ENCODE measurements around the gene UTP4.

UTP4 gene

GRCh38 chr16:69188716-69189115 lies 56.3 kb downstream of the UTP4 start:
- peaks cover 55% of the 10 kb centered on the region for H3K79me2 ChIP-seq (ENCODE audit: control insufficient read depth, low read length)
- H4K20me1 ChIP-seq (ENCODE audit: control insufficient read depth, insufficient read depth, low read depth, low read length) = peaks cover 9% of the 10 kb centered on the region; the same call in 1 of the 2 replicates
- peak overlapping the region; percentile 76 for H3K4me2 ChIP-seq (ENCODE audit: low read length)
- H3K9me3 ChIP-seq (ENCODE audit: control insufficient read depth, insufficient read depth, low read length) = no peaks in the 10 kb centered on the region
- H3K36me3 ChIP-seq (ENCODE audit: control insufficient read depth, low read length) = no peaks in the 10 kb centered on the region
- H3F3A ChIP-seq (ENCODE audit: control insufficient read depth, insufficient read depth) = peaks cover 8% of the 10 kb centered on the region
- no peak for TF ChIP-seq EZH2phosphoT487 (IDR thresholded peaks at IDR 0.05; ENCODE audit: borderline replicate concordance, low read length)
- no peak for TF ChIP-seq CTCF (IDR thresholded peaks at IDR 0.05; ENCODE audit: low read depth, low read length, poor library complexity, severe bottlenecking)
- no peak overlapping the region for H3K27ac ChIP-seq (ENCODE audit: low read depth, low read length)
- H3K27me3 ChIP-seq (ENCODE audit: control insufficient read depth, low read length) = no peaks in the 10 kb centered on the region
- H3K4me1 ChIP-seq (ENCODE audit: control insufficient read depth, low read length) = peaks cover 35% of the 10 kb centered on the region
- peak overlapping the region; percentile 81 for H3K4me3 ChIP-seq (ENCODE audit: low read length)
- no peaks in the 10 kb centered on the region for H3K9me2 ChIP-seq (replicated peaks; ENCODE audit: control insufficient read depth, low read length)

GRCh38 chr16:69190046-69190588 lies 57.7 kb downstream of the UTP4 start:
- no peaks in the 10 kb centered on the region for H3K27me3 ChIP-seq (ENCODE audit: control insufficient read depth, low read length)
- H3K4me3 ChIP-seq (ENCODE audit: low read length) = peak overlapping the region; percentile 20

GRCh38 chr16:69190598-69190997 lies 58.1 kb downstream of the UTP4 start:
- no peak overlapping the region for H3K4me2 ChIP-seq (ENCODE audit: low read length)
- TF ChIP-seq CTCF (IDR thresholded peaks at IDR 0.05; ENCODE audit: low read depth, low read length, poor library complexity, severe bottlenecking) = no peak
- no peak for TF ChIP-seq EZH2phosphoT487 (IDR thresholded peaks at IDR 0.05; ENCODE audit: borderline replicate concordance, low read length)
- H3F3A ChIP-seq (ENCODE audit: control insufficient read depth, insufficient read depth) = peaks cover 8% of the 10 kb centered on the region
- no peak overlapping the region for H3K4me3 ChIP-seq (ENCODE audit: low read length)
- H3K36me3 ChIP-seq (ENCODE audit: control insufficient read depth, low read length) = no peaks in the 10 kb centered on the region
- H4K20me1 ChIP-seq (ENCODE audit: control insufficient read depth, insufficient read depth, low read depth, low read length) = peaks cover 12% of the 10 kb centered on the region
- peaks cover 35% of the 10 kb centered on the region for H3K4me1 ChIP-seq (ENCODE audit: control insufficient read depth, low read length)
- H3K27me3 ChIP-seq (ENCODE audit: control insufficient read depth, low read length) = no peaks in the 10 kb centered on the region
- H3K27ac ChIP-seq (ENCODE audit: low read depth, low read length) = no peak overlapping the region
- H3K9me3 ChIP-seq (ENCODE audit: control insufficient read depth, insufficient read depth, low read length) = no peaks in the 10 kb centered on the region
- no peaks in the 10 kb centered on the region for H3K9me2 ChIP-seq (replicated peaks; ENCODE audit: control insufficient read depth, low read length)
- H3K79me2 ChIP-seq (ENCODE audit: control insufficient read depth, low read length) = peaks cover 72% of the 10 kb centered on the region

More at GRCh38 chr16:69190046-69190588, 57.7 kb downstream of the UTP4 start:
- Histone ChIP-seq H3K9me3 (ENCODE audit: control insufficient read depth, insufficient read depth, low read length) (no peaks in the 10 kb centered on the region), H3F3A (ENCODE audit: control insufficient read depth, insufficient read depth) (peaks cover 8% of the 10 kb centered on the region), H3K36me3 (ENCODE audit: control insufficient read depth, low read length) (no peaks in the 10 kb centered on the region), H3K9me2 (replicated peaks; ENCODE audit: control insufficient read depth, low read length) (no peaks in the 10 kb centered on the region), H3K4me2 (ENCODE audit: low read length) (peak overlapping the region; percentile 76), H3K79me2 (ENCODE audit: control insufficient read depth, low read length) (peaks cover 67% of the 10 kb centered on the region), H4K20me1 (ENCODE audit: control insufficient read depth, insufficient read depth, low read depth, low read length) (peaks cover 12% of the 10 kb centered on the region; the same call in 1 of the 2 replicates), H3K4me1 (ENCODE audit: control insufficient read depth, low read length) (peaks cover 35% of the 10 kb centered on the region), H3K27ac (ENCODE audit: low read depth, low read length) (no peak overlapping the region)
- TF ChIP-seq EZH2phosphoT487 (IDR thresholded peaks at IDR 0.05; ENCODE audit: borderline replicate concordance, low read length) = no peak
- no peak for TF ChIP-seq CTCF (IDR thresholded peaks at IDR 0.05; ENCODE audit: low read depth, low read length, poor library complexity, severe bottlenecking)
